Activated T-cell treated with anti-CD3 and anti-CD28 coated beads, Interleukin-2, amount 50 U/mL, for 1 hour (primary cell): ENCODE measurements around the gene PTPRD.

Source experiments
- DNase-seq: peaks from one replicate; pipeline ENCODE4 v3.0.0-alpha.2; 2020

The PTPRD gene

GRCh38 chr9:8733131-8733954 lies 1879.5 kb downstream of the PTPRD start:
- DNase-seq: no peak

DNA sequence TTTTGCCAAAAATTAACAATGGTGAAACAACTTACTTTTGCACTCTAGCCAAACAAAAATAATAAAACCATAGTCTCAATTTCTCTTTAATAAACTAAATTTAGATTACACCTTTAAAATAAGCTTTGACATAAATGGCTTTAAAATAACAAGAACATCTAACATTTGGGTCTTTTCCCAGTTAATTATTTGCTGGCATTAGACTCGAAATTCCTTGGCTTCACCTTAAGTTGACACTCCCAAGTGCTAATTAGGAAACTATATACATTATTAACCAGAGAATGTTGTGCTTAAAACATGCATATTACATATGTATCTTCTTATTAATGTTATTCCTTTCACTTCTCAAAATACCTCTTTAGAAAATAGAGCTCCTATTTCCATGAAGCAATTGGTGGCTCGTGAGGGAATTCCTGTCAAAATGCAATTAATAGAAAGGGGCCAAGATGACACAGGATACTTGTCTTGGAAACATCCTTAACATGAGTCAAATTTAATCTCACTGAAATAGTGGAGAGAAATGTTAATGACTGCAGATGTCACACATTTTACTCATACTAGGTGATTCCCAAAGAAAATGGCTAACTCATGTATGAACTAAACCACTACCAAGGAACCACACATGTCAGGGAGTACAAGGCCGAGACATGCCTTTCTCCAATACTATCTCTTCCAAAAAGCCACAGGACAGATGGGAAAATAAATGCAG lies 1880.3 kb downstream of the PTPRD start:
- no peak for DNase-seq

- DNase-seq: no peak
These were observed 1882.2 kb downstream of the PTPRD start for GRCh38 chr9:8730618-8731017.

- DNase-seq: no peak
These were observed 1883.9 kb downstream of the PTPRD start for GRCh38 chr9:8728910-8729309.

- DNase-seq: no peak
These were observed 1885.6 kb downstream of the PTPRD start for GRCh38 chr9:8727191-8727590.

- no peak for DNase-seq
These were observed 1886.1 kb downstream of the PTPRD start for GRCh38 chr9:8726692-8727091.

- no peak for DNase-seq
These were observed 1887.2 kb downstream of the PTPRD start for GRCh38 chr9:8725635-8726034.

- no peak for DNase-seq
These were observed 1888.4 kb downstream of the PTPRD start for GRCh38 chr9:8724284-8725018.

DNA sequence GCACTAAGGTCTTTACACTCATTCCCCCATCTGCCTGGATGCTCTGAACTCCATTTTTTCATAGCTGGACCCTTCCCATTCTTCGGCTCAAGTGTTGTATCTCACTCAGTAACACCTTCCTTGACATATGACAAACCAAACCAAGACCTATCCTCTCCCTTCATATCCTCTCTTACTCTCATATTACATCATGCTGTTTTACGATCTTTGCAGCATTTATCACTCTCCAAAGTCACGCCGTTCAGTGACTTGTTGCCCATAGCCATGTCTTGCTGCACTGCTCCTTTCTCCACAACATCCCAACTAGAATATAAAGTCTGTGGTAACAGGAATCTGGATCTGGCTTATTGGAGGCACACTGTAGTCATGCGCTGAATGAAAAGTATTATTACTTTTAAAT lies 1889.6 kb downstream of the PTPRD start:
- DNase-seq: no peak

GRCh38 chr9:8719833-8720486 lies 1892.8 kb downstream of the PTPRD start:
- DNase-seq: no peak

DNA sequence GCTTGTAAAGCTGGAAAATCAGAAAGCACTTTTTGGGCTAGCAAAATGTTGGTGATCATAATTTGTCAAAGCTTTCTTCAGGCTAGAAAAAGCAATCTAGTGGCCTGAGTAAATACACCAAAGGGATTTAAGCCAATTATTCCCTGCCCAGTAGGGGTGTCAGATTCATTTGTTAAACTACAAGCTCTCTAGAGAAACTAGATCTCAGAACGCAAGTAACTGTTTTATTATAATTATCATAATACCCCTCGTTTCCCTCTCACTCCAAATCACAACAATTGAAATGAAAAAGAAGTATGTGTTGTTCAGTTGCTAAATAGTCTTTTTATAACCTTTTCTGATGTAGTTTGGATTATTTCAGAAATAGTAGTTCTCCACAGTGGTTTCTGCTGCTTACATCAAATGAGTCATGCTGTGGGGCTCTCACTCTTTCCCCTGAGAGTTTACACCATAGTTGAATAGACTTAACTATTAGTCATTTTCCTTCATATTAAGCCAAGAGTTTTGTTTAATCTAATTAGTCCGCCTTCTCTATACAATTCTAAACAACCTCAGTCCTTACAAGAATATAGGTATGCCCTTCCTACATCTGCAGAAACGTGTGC lies 1894.6 kb downstream of the PTPRD start:
- DNase-seq: no peak

DNA sequence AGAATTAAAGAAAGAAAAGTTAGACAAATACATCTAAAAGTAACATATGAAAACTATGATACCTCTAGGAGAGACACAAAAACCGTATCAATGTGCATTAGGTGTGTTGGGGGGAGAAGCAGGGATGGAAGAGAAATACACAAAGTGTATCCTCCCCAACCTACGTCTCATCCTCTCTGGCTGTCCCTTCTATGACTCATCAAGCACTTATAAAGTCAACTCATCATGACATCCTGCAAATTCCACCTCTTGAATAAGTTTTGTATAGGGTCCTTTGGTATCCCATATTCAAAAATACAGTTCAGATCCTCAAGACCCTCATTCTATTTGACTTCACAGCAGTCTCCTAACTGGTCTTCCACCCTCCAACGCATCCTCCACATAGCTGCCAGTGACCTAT lies 1895.7 kb downstream of the PTPRD start:
- no peak for DNase-seq

DNA sequence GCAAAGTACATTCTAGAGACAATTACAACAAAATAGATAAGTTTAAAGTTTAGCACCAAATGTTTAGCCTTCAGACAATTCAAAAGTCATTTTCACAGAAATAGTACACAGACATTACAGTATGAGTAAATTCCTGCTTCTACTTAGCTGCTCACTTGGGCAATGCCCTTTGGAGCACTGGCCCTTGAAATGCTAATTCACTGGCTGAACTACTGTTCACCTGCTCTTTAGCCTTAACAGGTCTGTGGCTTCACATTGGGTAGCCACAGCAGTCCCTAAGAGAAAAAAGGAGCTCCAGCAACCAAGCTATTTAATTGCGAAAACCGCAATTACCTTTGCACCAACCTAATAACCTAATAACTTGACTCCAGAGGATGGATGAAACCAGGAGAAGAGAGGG lies 1897.0 kb downstream of the PTPRD start:
- DNase-seq: no peak

GRCh38 chr9:8713811-8714165 lies 1899.0 kb downstream of the PTPRD start:
- no peak for DNase-seq

DNA sequence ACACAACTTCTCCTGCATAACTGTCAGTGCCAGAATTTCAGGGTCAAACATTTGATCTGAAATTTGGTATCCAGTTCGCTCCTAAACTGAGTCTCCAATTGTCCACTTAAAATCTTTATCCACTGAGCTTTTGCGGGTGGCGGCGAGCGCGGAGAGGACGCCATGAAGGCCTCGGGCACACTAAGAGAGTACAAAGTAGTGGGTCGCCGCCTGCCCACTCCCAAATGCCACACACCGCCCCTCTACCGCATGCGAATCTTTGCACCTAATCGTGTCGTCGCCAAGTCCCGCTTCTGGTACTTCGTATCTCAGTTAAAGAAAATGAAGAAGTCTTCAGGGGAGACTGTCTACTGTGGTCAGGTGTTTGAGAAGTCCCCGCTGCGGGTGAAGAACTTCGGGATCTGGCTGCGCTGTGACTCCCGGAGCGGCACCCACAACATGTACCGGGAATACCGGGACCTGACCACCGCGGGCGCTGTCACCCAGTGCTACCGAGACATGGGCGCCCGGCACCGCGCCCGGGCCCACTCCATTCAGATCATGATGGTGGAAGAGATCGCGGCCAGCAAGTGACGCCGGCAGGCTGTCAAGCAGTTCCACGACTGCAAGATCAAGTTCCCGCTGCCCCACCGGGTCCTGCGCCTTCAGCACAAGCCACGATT lies 1899.5 kb downstream of the PTPRD start:
- DNase-seq: no peak

GRCh38 chr9:8709731-8710130 lies 1903.1 kb downstream of the PTPRD start:
- DNase-seq: no peak

DNA sequence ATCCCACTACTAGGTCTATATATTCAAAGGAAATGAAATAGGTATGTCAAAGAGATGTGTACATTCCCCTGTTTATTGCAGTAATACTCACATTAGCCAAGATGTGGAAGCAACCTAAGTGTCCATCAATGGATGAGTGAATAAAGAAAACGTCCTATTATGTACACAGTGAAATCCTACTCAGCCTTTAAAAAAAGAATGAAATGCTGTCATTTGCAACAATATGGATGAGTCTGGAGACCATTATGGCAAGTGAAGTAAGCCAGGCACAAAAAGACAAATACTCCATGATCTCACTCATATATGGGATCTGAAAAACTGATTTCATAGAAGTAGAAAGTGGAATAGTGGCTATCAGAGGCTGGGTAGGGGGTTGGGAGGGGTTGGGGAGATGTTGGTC lies 1904.1 kb downstream of the PTPRD start:
- no peak for DNase-seq

GRCh38 chr9:8706998-8707397 lies 1905.8 kb downstream of the PTPRD start:
- DNase-seq: no peak

DNA sequence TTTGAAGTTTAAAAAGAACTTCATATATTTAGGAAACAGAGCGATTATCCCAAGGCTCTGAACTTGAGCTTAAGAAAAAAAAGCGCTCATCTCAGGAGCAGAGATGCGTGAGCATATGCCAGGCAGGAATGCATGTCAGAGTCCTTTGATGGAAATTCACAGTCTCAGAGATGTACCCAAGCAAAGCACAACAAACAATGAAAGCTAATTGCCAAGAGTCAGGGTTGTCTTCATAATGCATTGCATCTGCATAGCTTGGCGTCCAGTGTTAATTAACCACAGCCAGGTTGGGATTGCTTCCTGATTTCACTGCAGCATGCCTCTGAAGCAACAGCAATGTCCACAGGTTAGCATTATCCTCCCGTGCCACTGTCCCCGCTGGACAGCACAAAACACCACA lies 1906.3 kb downstream of the PTPRD start:
- no peak for DNase-seq

- DNase-seq: no peak
These were observed 1906.9 kb downstream of the PTPRD start for GRCh38 chr9:8705861-8706260.

- DNase-seq: no peak
These were observed 1908.9 kb downstream of the PTPRD start for GRCh38 chr9:8703904-8704303.

DNA sequence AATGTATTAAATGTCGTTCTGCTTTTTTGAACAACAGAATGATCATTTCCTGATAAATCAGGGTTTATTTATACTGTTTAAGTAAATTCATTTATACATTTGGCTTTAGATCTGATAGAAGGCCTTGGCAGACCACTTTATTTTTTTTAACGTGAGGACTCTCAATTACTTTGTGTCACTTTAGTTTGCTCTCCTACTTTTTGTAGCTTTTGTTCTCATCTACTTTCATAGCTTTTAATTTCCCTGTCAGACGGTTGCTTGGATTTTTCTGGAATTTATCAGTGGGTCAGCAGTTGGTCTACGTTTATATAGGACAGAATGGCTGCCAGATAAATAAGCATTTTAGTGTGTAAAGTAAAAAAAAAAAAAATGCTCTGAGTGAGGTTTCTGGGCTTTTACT lies 1910.9 kb downstream of the PTPRD start:
- no peak for DNase-seq
